GM12872 (cell line): Measurements from ENCODE around the gene DNM2.

Experiments used
- TF ChIP-seq, protein P1 (sequence below): IDR thresholded peaks from 3 replicates; pipeline ENCODE4 v1.5.1; 2011; ENCODE audit warnings: low read depth, mild to moderate bottlenecking, low read length, moderate library complexity; ENCODE audit not compliant: insufficient read depth

DNM2 gene

DNA sequence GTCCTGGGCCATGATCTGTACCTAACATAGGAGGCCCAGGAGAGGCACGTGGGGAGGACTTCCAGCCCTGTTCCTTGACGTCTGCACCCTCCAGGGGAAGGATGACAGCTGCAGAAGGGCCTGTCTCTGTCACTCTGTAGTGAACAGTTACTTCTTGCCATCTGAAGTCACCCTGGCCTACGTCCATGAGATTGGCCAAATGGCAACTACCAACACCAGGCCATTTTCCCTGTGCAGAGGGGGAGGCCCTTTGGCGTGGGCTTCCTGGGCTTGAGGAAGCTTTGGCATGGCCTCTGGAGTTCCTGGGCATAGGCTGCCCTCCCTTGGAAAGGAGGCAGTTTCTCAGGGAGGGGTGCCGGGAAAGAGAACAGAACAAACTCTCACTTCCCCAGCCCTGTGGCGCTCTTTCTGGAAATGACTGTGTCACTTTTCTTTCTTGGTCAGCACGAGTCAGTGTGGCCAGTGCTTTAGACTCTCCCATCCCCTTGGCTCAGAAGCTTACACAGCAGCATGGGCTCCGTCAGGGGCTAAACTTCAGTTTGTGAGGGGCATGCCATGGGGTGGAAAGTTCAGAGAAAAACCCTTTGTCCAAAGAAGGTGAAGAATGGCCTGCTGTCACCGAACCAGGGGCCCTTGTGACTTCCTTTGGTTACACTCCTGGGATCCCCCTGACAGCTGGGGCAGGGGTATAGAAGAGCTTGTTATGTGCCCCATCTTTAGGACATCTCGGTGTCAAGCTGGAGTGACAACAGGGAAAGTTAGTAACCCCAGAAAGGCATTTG lies 158.8 kb downstream of the DNM2 start:
- TF ChIP-seq, protein P1, sequence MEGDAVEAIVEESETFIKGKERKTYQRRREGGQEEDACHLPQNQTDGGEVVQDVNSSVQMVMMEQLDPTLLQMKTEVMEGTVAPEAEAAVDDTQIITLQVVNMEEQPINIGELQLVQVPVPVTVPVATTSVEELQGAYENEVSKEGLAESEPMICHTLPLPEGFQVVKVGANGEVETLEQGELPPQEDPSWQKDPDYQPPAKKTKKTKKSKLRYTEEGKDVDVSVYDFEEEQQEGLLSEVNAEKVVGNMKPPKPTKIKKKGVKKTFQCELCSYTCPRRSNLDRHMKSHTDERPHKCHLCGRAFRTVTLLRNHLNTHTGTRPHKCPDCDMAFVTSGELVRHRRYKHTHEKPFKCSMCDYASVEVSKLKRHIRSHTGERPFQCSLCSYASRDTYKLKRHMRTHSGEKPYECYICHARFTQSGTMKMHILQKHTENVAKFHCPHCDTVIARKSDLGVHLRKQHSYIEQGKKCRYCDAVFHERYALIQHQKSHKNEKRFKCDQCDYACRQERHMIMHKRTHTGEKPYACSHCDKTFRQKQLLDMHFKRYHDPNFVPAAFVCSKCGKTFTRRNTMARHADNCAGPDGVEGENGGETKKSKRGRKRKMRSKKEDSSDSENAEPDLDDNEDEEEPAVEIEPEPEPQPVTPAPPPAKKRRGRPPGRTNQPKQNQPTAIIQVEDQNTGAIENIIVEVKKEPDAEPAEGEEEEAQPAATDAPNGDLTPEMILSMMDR, result no peak

DNA sequence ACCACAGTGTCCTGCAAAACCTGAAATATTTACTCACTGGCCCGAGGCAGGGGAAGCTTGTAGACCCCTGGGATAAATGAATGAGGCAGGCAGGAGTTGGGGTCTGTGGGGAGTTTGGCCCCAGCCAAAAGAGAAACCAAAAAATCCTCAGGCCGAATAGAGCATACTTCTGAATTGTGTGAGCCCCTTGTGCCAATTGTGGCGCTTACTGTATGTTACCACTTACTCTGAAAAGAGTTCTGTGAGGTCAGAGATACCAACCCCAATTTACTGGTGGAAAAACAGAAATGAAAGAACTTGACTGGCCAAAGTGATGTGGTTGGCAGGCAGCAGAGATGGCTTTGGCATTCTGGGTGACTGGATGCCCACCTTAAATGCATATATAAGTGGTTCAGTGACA lies 160.4 kb downstream of the DNM2 start:
- TF ChIP-seq, protein P1, result no peak
